GM21381 (cell line): ENCODE data around the gene PICALM.
"Not testable (repeated sequence)": the region's sequence is repeated elsewhere in the genome, so short reads cannot be mapped to it uniquely, and the experiment has no call there.

Experiments used
- ATAC-seq: cut with Tn5 transposase; IDR thresholded peaks from one replicate; pipeline ENCODE4 v1.9.1; 2021; ENCODE audit warnings: mild to moderate bottlenecking, moderate library complexity; ENCODE audit not compliant: unreplicated experiment

Gene PICALM

GRCh38 chr11:85945788-85946187 lies 123.1 kb downstream of the PICALM start:
- ATAC-seq, result no peak

- no peak for ATAC-seq
Measured at GRCh38 chr11:85945296-85945695, 123.6 kb downstream of the PICALM start.

- peak; percentile 53 for ATAC-seq
Measured at GRCh38 chr11:85941380-85941973, 127.4 kb downstream of the PICALM start.

- ATAC-seq, result no peak
Measured at GRCh38 chr11:85939099-85940015, 129.5 kb downstream of the PICALM start.

- ATAC-seq, result no peak
Measured at GRCh38 chr11:85937835-85938234, 131.0 kb downstream of the PICALM start.

GRCh38 chr11:85935751-85936150 lies 133.1 kb downstream of the PICALM start:
- no peak for ATAC-seq

GRCh38 chr11:85934596-85935169 lies 134.2 kb downstream of the PICALM start:
- no peak for ATAC-seq

GRCh38 chr11:85930879-85931366 lies 138.0 kb downstream of the PICALM start:
- ATAC-seq, result no peak

GRCh38 chr11:85926653-85927214 lies 142.2 kb downstream of the PICALM start:
- ATAC-seq, result not testable (repeated sequence)

GRCh38 chr11:85923455-85923854 lies 145.4 kb downstream of the PICALM start:
- ATAC-seq, result no peak

GRCh38 chr11:85922367-85922766 lies 146.5 kb downstream of the PICALM start:
- ATAC-seq, result peak; percentile 93

- ATAC-seq, result no peak
Measured at GRCh38 chr11:85918910-85919794, 149.7 kb downstream of the PICALM start.

- ATAC-seq, result no peak
Measured at GRCh38 chr11:85914425-85914824, 154.5 kb downstream of the PICALM start.

GRCh38 chr11:85913513-85913912 lies 155.4 kb downstream of the PICALM start:
- no peak for ATAC-seq

GRCh38 chr11:85912414-85912813 lies 156.5 kb downstream of the PICALM start:
- ATAC-seq, result no peak
